Neuronal stem cell (in vitro differentiated cells): ENCODE measurements around the gene CLMN.

ENCODE experiments used
- DNase-seq: peaks from one replicate; pipeline ENCODE4 v3.0.0-alpha.2; 2013; ENCODE audit warnings: low spot score
- H2AFZ ChIP-seq: one replicate; pipeline ENCODE4 v1.6.1; 2013; ENCODE audit warnings: mild to moderate bottlenecking, low read length, inconsistent platforms
- H2AK5ac ChIP-seq: 2 replicates; pipeline ENCODE4 v1.6.1; 2013; ENCODE audit warnings: low read depth, mild to moderate bottlenecking, inconsistent platforms, low read length, moderate library complexity, mixed read lengths
- H2BK120ac ChIP-seq: 2 replicates; pipeline ENCODE4 v1.6.1; 2013; ENCODE audit warnings: low read depth, mild to moderate bottlenecking, inconsistent platforms, low read length, moderate library complexity, mixed read lengths
- H2BK12ac ChIP-seq: one replicate; pipeline ENCODE4 v1.6.1; 2013; ENCODE audit warnings: low read length, inconsistent platforms
- H2BK15ac ChIP-seq: 2 replicates; pipeline ENCODE4 v1.6.1; 2013; ENCODE audit warnings: mild to moderate bottlenecking, low read length, inconsistent platforms, mixed read lengths
- H2BK5ac ChIP-seq: one replicate; pipeline ENCODE4 v1.6.1; 2013; ENCODE audit warnings: inconsistent platforms, mild to moderate bottlenecking, low read length, moderate library complexity
- H3K14ac ChIP-seq: one replicate; pipeline ENCODE4 v1.6.1; 2013; ENCODE audit warnings: low read length, inconsistent platforms
- H3K18ac ChIP-seq: 2 replicates; pipeline ENCODE4 v1.6.1; 2013; ENCODE audit warnings: low read length, inconsistent platforms
- H3K23ac ChIP-seq: 2 replicates; pipeline ENCODE4 v1.6.1; 2013; ENCODE audit warnings: low read depth, mild to moderate bottlenecking, mixed read lengths, low read length, inconsistent platforms; ENCODE audit not compliant: poor library complexity
- H3K27ac ChIP-seq: replicated peaks from 3 replicates; pipeline ENCODE4 v1.5.1; 2013; ENCODE audit warnings: low read length, inconsistent platforms
- H3K27me3 ChIP-seq, 3 experiments: 2 replicates each; pipeline ENCODE4 v1.6.1; 2013; ENCODE audit warnings: low read length in 3 of 3, mild to moderate bottlenecking in 2 of 3, inconsistent platforms in 1 of 3, low read depth in 1 of 3, mixed read lengths in 1 of 3, moderate library complexity in 1 of 3; ENCODE audit not compliant: control insufficient read depth in 3 of 3, insufficient read depth in 3 of 3
- H3K36me3 ChIP-seq, 2 donors: replicated peaks in 1 of 2; 2 replicates each; pipeline ENCODE4 v1.6.1; 2013; ENCODE audit warnings: low read length in 2 of 2; ENCODE audit not compliant: control insufficient read depth in 2 of 2, insufficient read depth in 2 of 2
- H3K4ac ChIP-seq: 2 replicates; pipeline ENCODE4 v1.6.1; 2013; ENCODE audit warnings: inconsistent platforms, mild to moderate bottlenecking, low read length, moderate library complexity
- H3K4me1 ChIP-seq, 2 donors: 1 replicate in 1 of 2; 2 replicates in 1 of 2; pipeline ENCODE4 v1.6.1; 2013; ENCODE audit warnings: low read length in 2 of 2, low read depth in 1 of 2; ENCODE audit not compliant: control insufficient read depth in 2 of 2, insufficient read depth in 1 of 2
- H3K4me2 ChIP-seq: one replicate; pipeline ENCODE4 v1.6.1; 2013; ENCODE audit warnings: mild to moderate bottlenecking, low read length, inconsistent platforms; ENCODE audit not compliant: insufficient read depth, poor library complexity, severe bottlenecking
- H3K4me3 ChIP-seq, 2 donors: 2 replicates each; pipeline ENCODE4 v1.5.1; 2013; ENCODE audit warnings: low read length in 2 of 2, mild to moderate bottlenecking in 2 of 2, inconsistent platforms in 1 of 2, moderate library complexity in 1 of 2
- H3K79me1 ChIP-seq: one replicate; pipeline ENCODE4 v1.6.1; 2013; ENCODE audit warnings: low read depth, mild to moderate bottlenecking, inconsistent platforms, low read length, moderate library complexity
- H3K9ac ChIP-seq: one replicate; pipeline ENCODE4 v1.6.1; 2013; ENCODE audit warnings: mild to moderate bottlenecking, low read depth, low read length, inconsistent platforms; ENCODE audit not compliant: poor library complexity
- H3K9me3 ChIP-seq, 2 donors: replicated peaks in 1 of 2; 2 replicates each; pipeline versions ENCODE3 to v1.6.1; 2013; ENCODE audit warnings: low read length in 2 of 2, mild to moderate bottlenecking in 2 of 2, inconsistent platforms in 1 of 2, low read depth in 1 of 2, mixed read lengths in 1 of 2, moderate library complexity in 1 of 2; ENCODE audit not compliant: control insufficient read depth in 2 of 2, insufficient read depth in 1 of 2
- H4K8ac ChIP-seq: one replicate; pipeline ENCODE4 v1.6.1; 2013; ENCODE audit warnings: low read depth, mild to moderate bottlenecking, inconsistent platforms, low read length, moderate library complexity
- H4K91ac ChIP-seq: one replicate; pipeline ENCODE4 v1.6.1; 2013; ENCODE audit warnings: low read length, low read depth, mild to moderate bottlenecking, inconsistent platforms; ENCODE audit not compliant: poor library complexity
- WGBS, 2 donors: extraction: QIAGEN DNeasy Blood & Tissue Kit; methylation state at CpG; one replicate each; pipeline ENCODE4 v1.1.7; 2013; ENCODE audit warnings: missing lambda C conversion rate in 2 of 2, mixed read lengths in 1 of 2; ENCODE audit not compliant: insufficient read length in 2 of 2, insufficient replicate concordance in 1 of 2; ENCODE audit errors: extremely low coverage in 2 of 2; 5-methylcytosine and 5-hydroxymethylcytosine counted together

The CLMN gene

GRCh38 chr14:95314609-95315008 lies 5.1 kb downstream of the CLMN start:
- WGBS, 2 donors = no CpG with 5 or more reads among the region's 6 CpGs
- no peak overlapping the region for H3K18ac ChIP-seq

GRCh38 chr14:95313707-95314106 lies 6.0 kb downstream of the CLMN start:
- H2AK5ac ChIP-seq = no peak overlapping the region
- no peak overlapping the region for H3K14ac ChIP-seq
- H3K18ac ChIP-seq = no peak overlapping the region
- no peak overlapping the region for H2BK12ac ChIP-seq
- no peak overlapping the region for H3K4me3 ChIP-seq
- no peak overlapping the region for H4K8ac ChIP-seq
- H2BK15ac ChIP-seq = no peak overlapping the region
- no peak overlapping the region for H2BK120ac ChIP-seq
- no peak overlapping the region for H3K4me2 ChIP-seq
- H3K9ac ChIP-seq = no peak overlapping the region
- no peak overlapping the region for H2BK5ac ChIP-seq
- no peak for DNase-seq
- H3K4ac ChIP-seq = no peak overlapping the region
- H3K79me1 ChIP-seq = peaks cover 2% of the 10 kb centered on the region
- peaks cover 0 to 3% of the 10 kb centered on the region in 2 donors for H3K9me3 ChIP-seq
- no peak overlapping the region for H3K27ac ChIP-seq
- peaks cover 7 to 8% of the 10 kb centered on the region in 2 donors for H3K4me1 ChIP-seq
- no peaks in the 10 kb centered on the region for H3K36me3 ChIP-seq
- WGBS, 2 donors = no CpG with 5 or more reads among the region's 5 CpGs
- H2AFZ ChIP-seq = no peak overlapping the region
- no peak overlapping the region for H3K23ac ChIP-seq
- H4K91ac ChIP-seq = no peak overlapping the region
- H3K27me3 ChIP-seq = peaks cover 0 to 4% (median 0%) of the 10 kb centered on the region in 3 experiments

More at GRCh38 chr14:95314609-95315008, 5.1 kb downstream of the CLMN start:
- no peak overlapping the region for H2BK15ac ChIP-seq
- no peak overlapping the region for H2AFZ ChIP-seq
- no peak overlapping the region for H3K23ac ChIP-seq
- H3K79me1 ChIP-seq = peaks cover 2% of the 10 kb centered on the region
- no peak for DNase-seq
- no peak overlapping the region for H4K8ac ChIP-seq
- peaks cover 7 to 8% of the 10 kb centered on the region in 2 donors for H3K4me1 ChIP-seq
- H2AK5ac ChIP-seq = no peak overlapping the region
- H2BK5ac ChIP-seq = no peak overlapping the region
- H3K27ac ChIP-seq = no peak overlapping the region
- no peak overlapping the region for H4K91ac ChIP-seq
- peaks cover 0 to 3% of the 10 kb centered on the region in 2 donors for H3K9me3 ChIP-seq
- H3K27me3 ChIP-seq = peaks cover 0 to 6% (median 0%) of the 10 kb centered on the region in 3 experiments
- no peak overlapping the region for H3K4me2 ChIP-seq
- peak overlapping the region; percentile 5 for H3K14ac ChIP-seq
- no peak overlapping the region for H3K4ac ChIP-seq
- no peak overlapping the region for H3K4me3 ChIP-seq
- no peak overlapping the region for H3K9ac ChIP-seq
- no peak overlapping the region for H2BK12ac ChIP-seq
- H3K36me3 ChIP-seq = no peaks in the 10 kb centered on the region
- H2BK120ac ChIP-seq = no peak overlapping the region

DNA sequence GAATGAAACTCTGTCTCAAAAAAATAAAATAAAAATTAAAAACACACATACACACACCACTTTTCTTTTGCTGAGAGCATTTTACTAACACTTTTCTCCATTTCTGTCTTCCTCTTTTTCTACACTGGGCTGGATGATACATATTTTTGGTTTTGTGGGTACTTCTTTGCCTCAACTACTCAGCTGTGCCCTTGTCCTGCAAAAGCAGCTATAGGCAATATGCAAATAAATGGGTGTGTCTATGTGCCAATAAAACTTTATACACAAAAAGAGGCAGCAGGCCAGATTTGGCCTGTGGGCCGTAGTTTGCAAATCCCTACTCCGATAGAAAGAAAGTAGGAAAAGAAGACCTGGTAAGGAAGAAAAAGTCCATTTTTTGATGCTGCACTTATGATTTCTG lies 6.5 kb downstream of the CLMN start:
- H3K4me3 ChIP-seq = no peak overlapping the region
- H3K4ac ChIP-seq = no peak overlapping the region
- no peaks in the 10 kb centered on the region for H3K36me3 ChIP-seq
- H3K23ac ChIP-seq = no peak overlapping the region
- WGBS, 2 donors = no CpG with 5 or more reads among the region's 2 CpGs
- H2BK12ac ChIP-seq = no peak overlapping the region
- no peak overlapping the region for H2AFZ ChIP-seq
- no peak for DNase-seq
- H2BK120ac ChIP-seq = no peak overlapping the region
- H3K14ac ChIP-seq = no peak overlapping the region
- no peaks in the 10 kb centered on the region for H3K27me3 ChIP-seq
- peaks cover 0 to 3% of the 10 kb centered on the region in 2 donors for H3K9me3 ChIP-seq
- peaks cover 2% of the 10 kb centered on the region for H3K79me1 ChIP-seq
- H2AK5ac ChIP-seq = no peak overlapping the region
- H2BK15ac ChIP-seq = no peak overlapping the region
- no peak overlapping the region for H3K9ac ChIP-seq
- H4K91ac ChIP-seq = no peak overlapping the region
- H3K18ac ChIP-seq = no peak overlapping the region
- H3K4me1 ChIP-seq = peaks cover 7% of the 10 kb centered on the region in 2 donors
- no peak overlapping the region for H4K8ac ChIP-seq
- H3K4me2 ChIP-seq = no peak overlapping the region
- no peak overlapping the region for H2BK5ac ChIP-seq
- no peak overlapping the region for H3K27ac ChIP-seq

DNA sequence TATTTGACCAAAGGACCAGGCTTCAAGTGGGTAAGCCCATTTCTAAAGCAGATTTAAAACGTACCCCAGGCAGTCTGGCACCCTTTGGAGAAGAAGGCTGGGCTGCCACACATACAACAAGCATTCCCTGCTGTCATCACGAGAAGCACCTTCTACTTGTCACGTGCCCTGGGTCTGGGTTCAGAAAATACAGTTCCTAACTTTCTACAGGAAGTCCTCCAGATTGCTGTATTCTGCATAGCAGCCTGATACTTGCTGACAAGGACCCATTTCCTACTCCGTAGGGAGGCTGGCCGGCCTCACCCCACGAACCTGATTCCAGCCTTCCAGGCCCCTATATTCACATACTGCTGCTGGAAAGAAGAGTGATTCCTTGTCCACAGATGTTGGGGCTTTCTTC lies 7.4 kb downstream of the CLMN start:
- H3K14ac ChIP-seq = no peak overlapping the region
- no peak overlapping the region for H2AK5ac ChIP-seq
- H3K27me3 ChIP-seq = no peaks in the 10 kb centered on the region
- H3K4me3 ChIP-seq = no peak overlapping the region
- no peak overlapping the region for H3K27ac ChIP-seq
- no peak overlapping the region for H2AFZ ChIP-seq
- WGBS, 2 donors = no CpG with 5 or more reads among the region's 6 CpGs
- no peak overlapping the region for H4K8ac ChIP-seq
- no peak overlapping the region for H3K18ac ChIP-seq
- H3K79me1 ChIP-seq = peaks cover 2% of the 10 kb centered on the region
- H3K23ac ChIP-seq = no peak overlapping the region
- H3K4me2 ChIP-seq = no peak overlapping the region
- H2BK12ac ChIP-seq = no peak overlapping the region
- H3K9me3 ChIP-seq = peaks cover 0 to 3% of the 10 kb centered on the region in 2 donors
- H2BK5ac ChIP-seq = no peak overlapping the region
- DNase-seq = no peak
- H4K91ac ChIP-seq = no peak overlapping the region
- no peak overlapping the region for H3K4ac ChIP-seq
- no peak overlapping the region for H2BK15ac ChIP-seq
- no peak overlapping the region for H3K9ac ChIP-seq
- H3K36me3 ChIP-seq = no peaks in the 10 kb centered on the region
- H2BK120ac ChIP-seq = no peak overlapping the region
- peaks cover 6% of the 10 kb centered on the region in 2 donors for H3K4me1 ChIP-seq
